GM12801 (cell line): Measurements from ENCODE around the gene TNFRSF13B.

Source experiments
- TF ChIP-seq, protein P1 (sequence below): IDR thresholded peaks from one replicate; pipeline ENCODE4 v1.5.1; 2011; ENCODE audit warnings: control low read depth; ENCODE audit not compliant: insufficient read length; ENCODE audit errors: extremely low read depth

Gene TNFRSF13B

DNA sequence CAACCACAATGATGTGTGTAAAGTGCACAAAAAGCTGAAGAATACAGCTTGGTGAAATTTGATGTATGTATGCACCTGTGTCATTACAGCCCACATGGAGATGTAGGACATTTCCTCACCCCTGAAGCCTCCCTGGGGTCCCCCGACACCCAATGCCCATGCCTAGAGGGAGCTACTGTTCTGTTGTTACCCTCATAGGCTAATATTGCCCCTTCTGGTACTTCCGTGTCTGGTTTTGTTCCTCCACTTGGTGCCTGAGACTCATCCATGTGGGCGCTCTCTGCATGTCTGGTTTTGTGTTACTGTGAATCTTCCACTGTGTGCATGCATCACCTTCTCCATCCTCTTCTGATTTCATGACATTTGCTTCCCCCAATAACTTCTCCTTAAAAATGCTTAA, 18.6 kb downstream of the TNFRSF13B start:
- TF ChIP-seq, protein P1, sequence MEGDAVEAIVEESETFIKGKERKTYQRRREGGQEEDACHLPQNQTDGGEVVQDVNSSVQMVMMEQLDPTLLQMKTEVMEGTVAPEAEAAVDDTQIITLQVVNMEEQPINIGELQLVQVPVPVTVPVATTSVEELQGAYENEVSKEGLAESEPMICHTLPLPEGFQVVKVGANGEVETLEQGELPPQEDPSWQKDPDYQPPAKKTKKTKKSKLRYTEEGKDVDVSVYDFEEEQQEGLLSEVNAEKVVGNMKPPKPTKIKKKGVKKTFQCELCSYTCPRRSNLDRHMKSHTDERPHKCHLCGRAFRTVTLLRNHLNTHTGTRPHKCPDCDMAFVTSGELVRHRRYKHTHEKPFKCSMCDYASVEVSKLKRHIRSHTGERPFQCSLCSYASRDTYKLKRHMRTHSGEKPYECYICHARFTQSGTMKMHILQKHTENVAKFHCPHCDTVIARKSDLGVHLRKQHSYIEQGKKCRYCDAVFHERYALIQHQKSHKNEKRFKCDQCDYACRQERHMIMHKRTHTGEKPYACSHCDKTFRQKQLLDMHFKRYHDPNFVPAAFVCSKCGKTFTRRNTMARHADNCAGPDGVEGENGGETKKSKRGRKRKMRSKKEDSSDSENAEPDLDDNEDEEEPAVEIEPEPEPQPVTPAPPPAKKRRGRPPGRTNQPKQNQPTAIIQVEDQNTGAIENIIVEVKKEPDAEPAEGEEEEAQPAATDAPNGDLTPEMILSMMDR: no peak

DNA sequence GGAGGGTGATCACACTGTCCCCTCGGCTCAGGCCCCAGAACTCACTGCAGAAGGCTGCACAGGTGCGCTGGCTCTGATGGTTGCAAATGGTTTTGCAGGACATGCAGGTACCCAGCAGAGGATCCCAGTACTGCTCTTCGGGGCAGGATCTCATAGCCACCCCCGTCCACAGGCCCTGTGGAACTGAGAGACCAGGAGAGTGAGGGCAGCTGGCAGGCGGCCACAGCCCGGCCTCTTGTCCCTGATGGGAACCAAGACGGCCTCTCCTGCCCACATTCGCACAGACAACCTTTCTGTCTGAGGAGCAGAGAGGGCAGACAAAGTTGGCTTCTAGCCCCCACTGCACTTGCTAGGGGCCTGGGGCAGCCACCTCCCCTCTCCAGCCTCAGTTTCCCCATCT, 19.5 kb downstream of the TNFRSF13B start:
- TF ChIP-seq, protein P1: no peak

DNA sequence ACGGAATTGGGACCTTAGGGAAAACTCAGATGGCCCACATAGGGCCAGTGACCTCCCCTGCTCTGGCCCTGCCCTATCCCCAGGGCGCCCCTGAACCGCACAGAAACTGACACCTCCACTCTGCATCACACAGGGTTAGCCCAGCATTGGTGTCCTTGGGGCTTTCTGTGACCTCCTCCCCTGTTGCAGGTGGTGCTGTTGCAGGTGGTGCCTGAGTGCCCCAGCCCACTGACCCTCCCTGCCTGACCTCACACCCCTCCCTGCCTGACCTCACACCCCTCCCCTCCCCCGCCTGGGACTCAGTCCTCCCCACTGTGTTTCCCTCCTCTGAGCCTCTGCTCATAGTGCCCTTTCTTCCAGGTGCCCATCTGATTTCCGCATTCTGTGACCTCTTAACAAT, 21.4 kb downstream of the TNFRSF13B start:
- TF ChIP-seq, protein P1: no peak

DNA sequence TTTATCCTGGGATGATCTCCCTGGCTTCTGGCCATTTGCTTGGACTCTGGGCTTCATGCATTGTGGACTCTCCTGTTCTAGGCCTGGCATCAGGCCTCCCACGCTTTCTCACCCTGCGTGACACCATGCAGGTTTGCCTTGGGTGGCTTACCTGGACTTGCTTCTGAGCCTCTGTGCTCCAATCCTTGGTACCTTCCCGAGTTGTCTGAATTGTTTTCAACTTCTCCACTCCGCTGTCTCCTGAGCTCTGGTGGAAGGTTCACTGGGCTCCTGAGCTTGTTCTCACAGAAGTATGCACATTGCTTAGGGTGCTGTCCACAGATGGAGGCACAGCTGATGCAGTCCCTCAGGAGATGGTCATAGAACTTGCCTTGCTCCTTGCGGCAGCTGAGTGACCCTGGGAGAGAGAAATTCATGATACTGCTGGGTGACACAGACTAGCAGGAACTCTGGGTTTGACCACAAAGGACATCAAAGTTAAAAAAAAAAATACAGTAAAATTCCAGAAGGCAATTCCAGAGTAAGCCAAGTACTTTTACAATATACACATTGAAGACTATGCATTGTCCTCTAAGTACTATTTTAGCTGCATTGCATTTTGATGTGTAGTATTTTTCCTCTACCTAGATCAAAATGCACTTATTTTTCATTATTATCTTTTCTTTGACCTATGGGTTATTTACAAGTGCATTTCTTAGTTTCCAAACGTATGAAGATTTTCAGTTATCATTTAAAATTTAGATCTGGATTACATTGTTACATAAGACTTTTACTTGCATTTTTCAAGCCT, 23.1 kb downstream of the TNFRSF13B start:
- TF ChIP-seq, protein P1: no peak

DNA sequence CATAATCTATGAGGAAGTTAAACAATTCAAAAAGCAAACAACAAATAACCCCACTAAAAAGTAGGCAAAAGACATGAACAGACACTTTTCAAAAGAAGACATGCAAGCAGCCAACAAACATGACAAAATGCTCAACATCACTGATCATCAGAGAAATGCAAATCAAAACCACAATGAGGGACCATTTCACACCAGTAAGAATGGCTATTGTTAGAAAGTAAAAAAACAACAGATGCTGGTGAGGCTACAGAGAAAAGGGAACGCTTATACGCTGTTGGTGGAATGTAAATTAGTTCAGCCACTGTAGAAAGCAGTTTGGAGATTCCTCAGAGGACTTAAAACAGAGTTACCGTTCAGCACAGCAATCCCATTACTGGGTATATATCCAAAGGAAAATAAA, 24.4 kb downstream of the TNFRSF13B start:
- TF ChIP-seq, protein P1: no peak

DNA sequence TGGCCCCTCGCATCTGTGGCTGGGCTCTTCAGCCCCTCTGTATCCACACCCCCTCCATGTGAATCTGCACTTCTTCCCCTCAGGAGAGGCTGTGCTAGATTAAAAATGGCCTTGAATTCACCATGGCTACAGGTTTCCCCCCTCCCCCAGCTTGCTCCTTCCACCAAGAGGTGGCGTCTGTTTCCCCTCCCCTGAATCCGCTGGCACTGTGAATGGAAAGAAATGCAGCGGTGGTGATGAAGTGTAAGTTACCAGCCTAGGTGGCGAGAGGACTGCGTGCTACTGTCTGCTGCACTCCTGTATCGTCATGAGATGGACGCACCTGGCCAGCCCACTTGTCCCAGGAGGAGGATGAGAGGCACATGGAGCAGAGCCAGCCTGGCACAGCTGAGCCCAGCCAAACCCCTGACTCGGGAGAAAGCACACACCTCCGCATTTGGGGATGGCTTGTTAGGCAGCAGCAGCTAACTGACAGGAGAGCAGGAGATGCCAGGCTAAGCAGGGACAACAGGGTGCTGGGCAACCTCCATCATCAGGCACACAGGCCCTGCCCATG, 26.2 kb downstream of the TNFRSF13B start:
- TF ChIP-seq, protein P1: no peak

DNA sequence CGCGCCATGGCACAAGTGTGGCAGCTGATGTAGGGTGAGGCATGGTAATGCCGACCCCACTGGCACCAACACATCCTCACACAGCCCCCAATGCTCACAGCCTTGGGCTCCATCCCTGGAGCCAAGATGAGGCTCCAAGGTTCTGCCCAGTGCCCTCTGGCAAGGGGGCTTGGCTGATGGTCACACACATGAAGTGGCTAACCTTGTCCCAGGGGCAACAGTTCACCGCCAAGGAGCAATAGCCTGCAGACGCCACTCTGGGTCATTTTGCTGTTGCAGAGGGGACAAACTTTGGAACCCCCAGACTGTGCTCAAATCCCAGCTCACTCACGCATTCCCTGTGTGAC, 26.8 kb downstream of the TNFRSF13B start:
- TF ChIP-seq, protein P1: no peak
